ENCODE data around the gene ME1.

- TF ChIP-seq ZMYM3 (CRISPR knock-in tag; IDR thresholded peaks at IDR 0.05) (no peak), POLR2A (IDR thresholded peaks at IDR 0.05; ENCODE audit: insufficient read depth in 1 of 2, low read depth in 2 of 2, low read length in 2 of 2) (no peak), CREB1 (IDR thresholded peaks at IDR 0.05) (no peak), CREB1 (CRISPR knock-in tag; IDR thresholded peaks at IDR 0.05) (no peak), EZH2 (conservative IDR thresholded peaks at IDR 0.05; ENCODE audit: low read depth, low read length) (no peak), RNF2 (conservative IDR thresholded peaks at IDR 0.05; ENCODE audit: low read depth) (no peak), TBL1XR1 (IDR thresholded peaks at IDR 0.05; ENCODE audit: borderline replicate concordance, low read length, partially characterized antibody) (no peak), ATF6 (CRISPR knock-in tag; conservative IDR thresholded peaks at IDR 0.05) (no peak), MTA3 (CRISPR knock-in tag; IDR thresholded peaks at IDR 0.05) (no peak), ZKSCAN1 (IDR thresholded peaks at IDR 0.05; ENCODE audit: low read length) (no peak), RBM22 (optimal IDR thresholded peaks at IDR 0.05; ENCODE audit: low read length) (no peak), TAF1 (CRISPR knock-in tag; IDR thresholded peaks at IDR 0.05) (no peak), HDAC2 (CRISPR knock-in tag; IDR thresholded peaks at IDR 0.05) (no peak)
- TF ChIP-seq, protein P1, sequence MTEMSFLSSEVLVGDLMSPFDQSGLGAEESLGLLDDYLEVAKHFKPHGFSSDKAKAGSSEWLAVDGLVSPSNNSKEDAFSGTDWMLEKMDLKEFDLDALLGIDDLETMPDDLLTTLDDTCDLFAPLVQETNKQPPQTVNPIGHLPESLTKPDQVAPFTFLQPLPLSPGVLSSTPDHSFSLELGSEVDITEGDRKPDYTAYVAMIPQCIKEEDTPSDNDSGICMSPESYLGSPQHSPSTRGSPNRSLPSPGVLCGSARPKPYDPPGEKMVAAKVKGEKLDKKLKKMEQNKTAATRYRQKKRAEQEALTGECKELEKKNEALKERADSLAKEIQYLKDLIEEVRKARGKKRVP (CRISPR knock-in tag; IDR thresholded peaks at IDR 0.05) = no peak
- TF ChIP-seq, protein P2, sequence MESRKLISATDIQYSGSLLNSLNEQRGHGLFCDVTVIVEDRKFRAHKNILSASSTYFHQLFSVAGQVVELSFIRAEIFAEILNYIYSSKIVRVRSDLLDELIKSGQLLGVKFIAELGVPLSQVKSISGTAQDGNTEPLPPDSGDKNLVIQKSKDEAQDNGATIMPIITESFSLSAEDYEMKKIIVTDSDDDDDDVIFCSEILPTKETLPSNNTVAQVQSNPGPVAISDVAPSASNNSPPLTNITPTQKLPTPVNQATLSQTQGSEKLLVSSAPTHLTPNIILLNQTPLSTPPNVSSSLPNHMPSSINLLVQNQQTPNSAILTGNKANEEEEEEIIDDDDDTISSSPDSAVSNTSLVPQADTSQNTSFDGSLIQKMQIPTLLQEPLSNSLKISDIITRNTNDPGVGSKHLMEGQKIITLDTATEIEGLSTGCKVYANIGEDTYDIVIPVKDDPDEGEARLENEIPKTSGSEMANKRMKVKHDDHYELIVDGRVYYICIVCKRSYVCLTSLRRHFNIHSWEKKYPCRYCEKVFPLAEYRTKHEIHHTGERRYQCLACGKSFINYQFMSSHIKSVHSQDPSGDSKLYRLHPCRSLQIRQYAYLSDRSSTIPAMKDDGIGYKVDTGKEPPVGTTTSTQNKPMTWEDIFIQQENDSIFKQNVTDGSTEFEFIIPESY (CRISPR knock-in tag; IDR thresholded peaks at IDR 0.05) = no peak
Measured at GRCh38 chr6:83352424-83353061, 78.3 kb downstream of the ME1 start.
